Transverse colon (tissue), 4 donors: ENCODE results near the gene RETREG1. TPM values are rescaled to one million over a fixed set of nuclear protein-coding genes. Genes with fewer than 3 reads are reported as not detected.

Source experiments
- DNase-seq: peaks from one replicate; pipeline ENCODE4 v3.0.0-alpha.2; 2019
- H3K27ac ChIP-seq, 4 donors: fragments of 200-600 bp; sonication (generic); 2 replicates each; pipeline ENCODE4 v1.5.1; 2016 to 2018; ENCODE audit warnings: inconsistent platforms in 4 of 4
- H3K27me3 ChIP-seq: fragments of 200-600 bp; sonication (generic); 2 replicates; pipeline ENCODE4 v1.5.1; 2017; ENCODE audit warnings: inconsistent platforms
- H3K36me3 ChIP-seq, 4 donors: fragments of 200-600 bp; sonication (generic); 2 replicates each; pipeline ENCODE4 v1.5.1; 2017 to 2019; ENCODE audit warnings: inconsistent platforms in 4 of 4
- H3K4me1 ChIP-seq, 4 donors: fragments of 200-600 bp; sonication (generic); 2 replicates each; pipeline ENCODE4 v1.5.1; 2017 to 2020; ENCODE audit warnings: inconsistent platforms in 4 of 4
- H3K4me3 ChIP-seq, 4 donors: fragments of 200-600 bp; sonication (generic); 1 replicate in 1 of 4; 2 replicates in 3 of 4; pipeline versions ENCODE4 v1.5.1 to v1.6.1; 2017 to 2019; ENCODE audit warnings: inconsistent platforms in 4 of 4
- H3K9me3 ChIP-seq, 2 donors: fragments of 200-600 bp; sonication (generic); 2 replicates each; pipeline ENCODE4 v1.5.1; 2017 to 2019; ENCODE audit warnings: inconsistent platforms in 2 of 2
- CTCF ChIP-seq, 5 experiments: fragments of 200-600 bp in 3 of 5; fragments of 450-650 bp in 2 of 5; sonication (generic) in 3 of 5; IDR thresholded peaks; 1 replicate in 2 of 5; 2 replicates in 3 of 5; pipeline ENCODE4 v1.5.1; 2016 to 2017; ENCODE audit warnings: antibody characterized with exemption in 5 of 5, inconsistent platforms in 3 of 5, mild to moderate bottlenecking in 2 of 5, moderate library complexity in 1 of 5
- EP300 ChIP-seq: sonication (generic); formaldehyde crosslinking; IDR thresholded peaks from one replicate; pipeline ENCODE4 v1.6.1; 2017; ENCODE audit warnings: antibody characterized with exemption, low read depth
- POLR2A ChIP-seq: fragments of 450-650 bp; IDR thresholded peaks from one replicate; pipeline ENCODE4 v1.6.1; 2016; ENCODE audit warnings: antibody characterized with exemption, mild to moderate bottlenecking, moderate library complexity
- POLR2AphosphoS5 ChIP-seq, 3 donors: sonication (generic); formaldehyde crosslinking; IDR thresholded peaks; one replicate each; pipeline ENCODE4 v1.6.1; 2016; ENCODE audit warnings: antibody characterized with exemption in 3 of 3
- WGBS, 2 donors: methylation state at CpG; one replicate each; pipeline ENCODE4 v1.1.5; 2018; ENCODE audit warnings: low coverage in 1 of 2; 5-methylcytosine and 5-hydroxymethylcytosine counted together
- in situ Hi-C, 4 donors: fragments of 200-750 bp; cut with MboI; loops; one replicate each; pipeline versions ENCODE4 v1.15.0 to v1.15.1; 2017; ENCODE audit warnings: low sequenced_read_pairs in 3 of 4, low pct_ligation_motif_present in 1 of 4, low pct_unique_long_range_greater_than_20kb in 1 of 4
- intact Hi-C: fragments of 100-400 bp; cut with DNase I; formaldehyde crosslinking; loops from one replicate; pipeline ENCODE4 v1.15.1; 2023; ENCODE audit warnings: low total_unique reads
- total RNA-seq, 4 donors: library from RNA; depleted of rRNA; stranded (reverse); fragments of >200 nt; gene quantifications; one replicate each; pipeline ENCODE4 v1.1.0, GENCODE V29; 2016

Gene RETREG1
- total RNA-seq, 4 donors from 2014 or later = 33.2 to 93.5 (median 66.2) TPM

DNA sequence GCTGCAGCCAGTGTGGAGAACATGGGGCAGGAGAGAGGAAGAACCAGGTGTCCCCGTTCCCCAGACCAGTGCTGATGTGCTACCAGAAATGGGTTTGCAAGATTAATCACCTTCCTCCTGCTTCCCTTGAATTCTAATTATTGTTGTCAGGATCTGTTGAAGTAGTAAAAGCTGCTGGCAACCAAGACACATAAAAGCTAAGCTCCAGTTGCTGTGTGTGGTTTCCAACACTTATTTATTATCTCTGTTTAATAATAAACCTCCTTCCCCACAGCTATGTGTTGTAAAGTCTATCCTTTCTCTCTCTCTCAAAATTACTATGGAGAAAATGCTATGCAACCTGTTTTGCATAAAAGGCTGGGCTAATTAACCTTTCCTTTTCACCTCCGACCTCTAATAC is 2.3 kb upstream of the RETREG1 start:
- in situ Hi-C loops (no loop called here), intact Hi-C loops (no loop called here)
- no peak for TF ChIP-seq EP300
- no peak for TF ChIP-seq CTCF (IDR thresholded peaks at IDR 0.05)
- TF ChIP-seq POLR2A = no peak
- no peak for TF ChIP-seq POLR2AphosphoS5 (IDR thresholded peaks at IDR 0.05)
- Histone ChIP-seq H3K9me3 (no peaks in the 10 kb centered on the region), H3K4me3 (no peak overlapping the region), H3K4me1 (peaks cover 0 to 26% (median 9%) of the 10 kb centered on the region in 4 donors), H3K27me3 (peaks cover 3% of the 10 kb centered on the region), H3K27ac (no peak overlapping the region), H3K36me3 (no peaks in the 10 kb centered on the region)
- no peak for DNase-seq
- 82% methylated on average over 2 of the region's 2 CpGs; no CpG with 5 or more reads in 1 of the 2 donors for WGBS, 2 donors

DNA sequence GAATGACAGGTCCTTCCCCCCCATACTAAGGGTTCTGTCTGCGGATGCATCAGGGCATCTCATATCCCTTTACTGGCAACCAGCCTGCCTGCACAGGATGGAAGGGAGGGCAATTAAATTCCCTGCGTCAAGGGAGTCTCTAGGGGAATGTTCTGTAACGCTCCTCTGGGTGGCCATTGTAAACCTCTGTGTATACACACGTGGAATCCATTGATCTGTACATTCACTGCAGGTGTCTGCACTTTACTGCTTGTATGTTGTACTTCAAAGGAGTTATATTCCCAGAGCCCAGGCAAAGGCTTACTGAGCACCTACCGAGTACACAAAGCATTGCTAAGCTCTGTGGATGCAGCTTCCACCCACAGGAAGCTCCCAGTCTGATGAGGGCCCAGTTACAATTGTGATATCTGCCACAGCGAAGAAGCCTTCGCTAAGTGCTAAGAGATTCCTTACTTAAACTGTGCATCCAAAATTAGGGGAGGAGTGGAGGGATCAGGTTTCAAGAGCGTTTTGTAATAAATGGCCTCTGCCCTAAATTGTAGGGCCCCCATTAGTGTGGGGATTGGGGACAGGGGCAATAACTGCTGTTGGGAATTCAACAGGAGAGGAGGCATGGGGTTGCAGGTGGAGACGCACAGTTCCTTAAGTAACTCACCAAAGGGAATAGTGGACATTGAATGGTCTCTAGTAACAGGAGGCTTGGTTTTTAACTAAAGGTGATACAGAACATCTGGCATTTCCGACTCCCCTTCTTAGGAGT is 1.5 kb upstream of the RETREG1 start:
- in situ Hi-C loops = no loop called here
- H3K36me3 ChIP-seq = no peaks in the 10 kb centered on the region
- no peak for TF ChIP-seq EP300
- TF ChIP-seq CTCF (IDR thresholded peaks at IDR 0.05) = no peak
- no peak for TF ChIP-seq POLR2A
- no peak for TF ChIP-seq POLR2AphosphoS5 (IDR thresholded peaks at IDR 0.05)
- WGBS, 2 donors = 61 to 77% methylated on average over 4 to 10 of the region's 10 CpGs
- no peak overlapping the region for H3K4me3 ChIP-seq
- intact Hi-C loops = no loop called here
- peaks cover 3% of the 10 kb centered on the region for H3K27me3 ChIP-seq
- H3K9me3 ChIP-seq = no peaks in the 10 kb centered on the region
- H3K27ac ChIP-seq = peak overlapping the region in 1 of 4 donors; percentile 74
- H3K4me1 ChIP-seq = peaks cover 0 to 26% (median 9%) of the 10 kb centered on the region in 4 donors
- no peak for DNase-seq

DNA sequence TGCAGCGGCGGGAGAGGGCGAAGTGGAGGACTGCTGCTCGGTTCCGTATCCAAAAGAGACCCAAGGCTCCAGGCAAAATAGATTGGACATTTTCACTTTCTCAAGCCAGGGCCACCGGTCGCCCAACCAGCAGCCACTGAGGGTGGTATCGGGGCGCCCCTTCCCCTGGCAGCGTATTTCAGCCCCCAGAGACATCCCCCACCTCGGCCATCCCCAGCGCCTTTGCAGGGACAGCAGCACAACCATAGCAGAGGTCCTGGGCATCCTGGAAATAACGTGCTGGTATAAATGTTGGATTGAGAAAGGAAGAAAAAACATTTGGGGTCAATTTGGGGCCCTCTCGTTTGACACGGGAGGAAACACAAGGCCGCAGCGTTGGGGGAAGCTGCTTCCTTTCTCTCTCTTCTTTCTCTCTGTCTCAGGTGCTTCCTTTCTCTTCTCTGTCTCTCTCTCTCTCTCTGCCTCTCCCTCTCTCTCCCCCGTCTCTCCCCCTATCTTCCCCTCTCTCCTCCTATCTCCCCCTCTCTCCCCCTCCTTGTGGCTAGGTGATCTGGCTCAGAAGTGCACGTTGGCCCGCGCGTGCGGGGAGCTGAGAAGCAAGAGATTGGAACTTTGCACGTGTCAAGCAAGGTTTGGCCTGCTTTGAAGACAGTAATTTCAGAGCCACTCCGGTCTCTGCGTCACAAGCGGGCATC is 624 bp upstream of the RETREG1 start:
- Histone ChIP-seq H3K27ac (peak overlapping the region; percentile 59 to 74 (median 72)), H3K4me1 (peaks cover 0 to 26% (median 9%) of the 10 kb centered on the region in 4 donors), H3K9me3 (no peaks in the 10 kb centered on the region), H3K36me3 (no peaks in the 10 kb centered on the region), H3K27me3 (peaks cover 3% of the 10 kb centered on the region), H3K4me3 (peak overlapping the region; percentile 29 to 78 (median 70))
- DNase-seq = peak; percentile 14
- TF ChIP-seq EP300 (no peak), CTCF (IDR thresholded peaks at IDR 0.05) (no peak), POLR2AphosphoS5 (IDR thresholded peaks at IDR 0.05) (no peak), POLR2A (no peak)
- WGBS, 2 donors = 28 to 38% methylated on average over 9 to 27 of the region's 27 CpGs
- intact Hi-C loops = no loop called here
- in situ Hi-C loops = no loop called here

- Histone ChIP-seq H3K27ac (peak overlapping the region; percentile 58 to 71 (median 64)), H3K27me3 (peaks cover 3% of the 10 kb centered on the region), H3K36me3 (no peaks in the 10 kb centered on the region), H3K4me1 (peaks cover 0 to 26% (median 9%) of the 10 kb centered on the region in 4 donors), H3K4me3 (peak overlapping the region; percentile 64 to 78 (median 77)), H3K9me3 (no peaks in the 10 kb centered on the region)
- DNase-seq = peak; percentile 10
- WGBS, 2 donors = 9 to 50% methylated on average over 1 to 31 of the region's 31 CpGs
- intact Hi-C loops = no loop called here
- in situ Hi-C loops = no loop called here
- TF ChIP-seq POLR2AphosphoS5 (IDR thresholded peaks at IDR 0.05) = no peak
- no peak for TF ChIP-seq POLR2A
- TF ChIP-seq CTCF (IDR thresholded peaks at IDR 0.05) = no peak
- no peak for TF ChIP-seq EP300
These were observed 859 bp downstream of the RETREG1 start for GRCh38 chr5:16615741-16616535.
